ENCODE results near the gene HPSE. TPM values are rescaled to one million over a fixed set of nuclear protein-coding genes. Genes with fewer than 3 reads are reported as not detected.

HPSE gene
- 6.0 and 9.6 TPM in 2 replicates for total RNA-seq (2014; rRNA removed; shearing (Covaris generic))

GRCh38 chr4:83334425-83335241 lies at the start of gene HPSE:
TSS of gene HPSE (minus strand) at chr4:83334848. CDS start at chr4:83334782, 66 bp downstream.
- no peaks in the 10 kb centered on the region for H3K27me3 ChIP-seq (replicated peaks)
- DNase-seq (ENCODE audit: low read depth in 1 of 2, low spot score in 2 of 2) = peak; percentile 65 to 83

GRCh38 chr4:83382850-83383249 lies 48.2 kb upstream of the HPSE start:
- no peak for DNase-seq (ENCODE audit: low read depth in 1 of 2, low spot score in 2 of 2)
- Histone ChIP-seq H3K4me1 (replicated peaks) (peaks cover 14% of the 10 kb centered on the region), H3K9me3 (replicated peaks) (peaks cover 11% of the 10 kb centered on the region), H3K36me3 (no peaks in the 10 kb centered on the region), H3K27ac (no peak overlapping the region), H3K4me3 (no peak overlapping the region), H3K27me3 (replicated peaks) (no peaks in the 10 kb centered on the region)

More at GRCh38 chr4:83334425-83335241, at the start of gene HPSE:
- H3K4me1 ChIP-seq (replicated peaks) = peaks cover 12% of the 10 kb centered on the region
- H3K27ac ChIP-seq = no peak within 1 kb of the TSS
- H3K36me3 ChIP-seq = no peaks in the 10 kb centered on the region
- H3K9me3 ChIP-seq (replicated peaks) = no peaks in the 10 kb centered on the region
- peak within 1 kb of the TSS; percentile 44 for H3K4me3 ChIP-seq

GRCh38 chr4:83381173-83381572 lies 46.5 kb upstream of the HPSE start:
- Histone ChIP-seq H3K9me3 (replicated peaks) (peaks cover 11% of the 10 kb centered on the region), H3K27me3 (replicated peaks) (no peaks in the 10 kb centered on the region), H3K27ac (no peak overlapping the region), H3K4me3 (no peak overlapping the region), H3K36me3 (no peaks in the 10 kb centered on the region), H3K4me1 (replicated peaks) (no peaks in the 10 kb centered on the region)
- DNase-seq (ENCODE audit: low read depth in 1 of 2, low spot score in 2 of 2) = no peak

- Histone ChIP-seq H3K27ac (no peak overlapping the region), H3K9me3 (replicated peaks) (peaks cover 11% of the 10 kb centered on the region), H3K4me3 (no peak overlapping the region), H3K27me3 (replicated peaks) (no peaks in the 10 kb centered on the region), H3K4me1 (replicated peaks) (no peaks in the 10 kb centered on the region), H3K36me3 (no peaks in the 10 kb centered on the region)
- DNase-seq (ENCODE audit: low read depth in 1 of 2, low spot score in 2 of 2) = no peak
Measured at GRCh38 chr4:83378419-83378818, 43.8 kb upstream of the HPSE start.

- H3K27me3 ChIP-seq (replicated peaks) = no peaks in the 10 kb centered on the region
- H3K27ac ChIP-seq = no peak overlapping the region
- H3K4me3 ChIP-seq = no peak overlapping the region
- H3K9me3 ChIP-seq (replicated peaks) = peaks cover 1% of the 10 kb centered on the region
- H3K4me1 ChIP-seq (replicated peaks) = no peaks in the 10 kb centered on the region
- H3K36me3 ChIP-seq = no peaks in the 10 kb centered on the region
- no peak for DNase-seq (ENCODE audit: low read depth in 1 of 2, low spot score in 2 of 2)
Measured at GRCh38 chr4:83372931-83373330, 38.3 kb upstream of the HPSE start.

GRCh38 chr4:83371936-83372335 lies 37.3 kb upstream of the HPSE start:
- no peaks in the 10 kb centered on the region for H3K36me3 ChIP-seq
- no peak overlapping the region for H3K27ac ChIP-seq
- no peaks in the 10 kb centered on the region; the same call in 1 of the 2 replicates for H3K9me3 ChIP-seq (replicated peaks)
- no peaks in the 10 kb centered on the region for H3K27me3 ChIP-seq (replicated peaks)
- no peaks in the 10 kb centered on the region for H3K4me1 ChIP-seq (replicated peaks)
- H3K4me3 ChIP-seq = no peak overlapping the region
- no peak for DNase-seq (ENCODE audit: low read depth in 1 of 2, low spot score in 2 of 2)

GRCh38 chr4:83371235-83371634 lies 36.6 kb upstream of the HPSE start:
- H3K9me3 ChIP-seq (replicated peaks) = no peaks in the 10 kb centered on the region; the same call in 1 of the 2 replicates
- no peaks in the 10 kb centered on the region for H3K4me1 ChIP-seq (replicated peaks)
- no peak overlapping the region for H3K27ac ChIP-seq
- no peak overlapping the region for H3K4me3 ChIP-seq
- no peaks in the 10 kb centered on the region for H3K27me3 ChIP-seq (replicated peaks)
- no peaks in the 10 kb centered on the region for H3K36me3 ChIP-seq
- DNase-seq (ENCODE audit: low read depth in 1 of 2, low spot score in 2 of 2) = no peak

GRCh38 chr4:83370640-83370906 lies 35.9 kb upstream of the HPSE start:
- Histone ChIP-seq H3K27me3 (replicated peaks) (no peaks in the 10 kb centered on the region), H3K4me1 (replicated peaks) (no peaks in the 10 kb centered on the region), H3K36me3 (no peaks in the 10 kb centered on the region), H3K4me3 (no peak overlapping the region), H3K9me3 (replicated peaks) (no peaks in the 10 kb centered on the region; the same call in 1 of the 2 replicates), H3K27ac (no peak overlapping the region)
- DNase-seq (ENCODE audit: low read depth in 1 of 2, low spot score in 2 of 2) = no peak

- no peaks in the 10 kb centered on the region for H3K4me1 ChIP-seq (replicated peaks)
- no peaks in the 10 kb centered on the region for H3K27me3 ChIP-seq (replicated peaks)
- H3K36me3 ChIP-seq = no peaks in the 10 kb centered on the region
- DNase-seq (ENCODE audit: low read depth in 1 of 2, low spot score in 2 of 2) = no peak
- no peak overlapping the region for H3K4me3 ChIP-seq
- H3K27ac ChIP-seq = no peak overlapping the region
- H3K9me3 ChIP-seq (replicated peaks) = no peaks in the 10 kb centered on the region; the same call in 1 of the 2 replicates
Measured at GRCh38 chr4:83369831-83370639, 35.4 kb upstream of the HPSE start.

GRCh38 chr4:83364312-83364711 lies 29.7 kb upstream of the HPSE start:
- H3K4me1 ChIP-seq (replicated peaks) = no peaks in the 10 kb centered on the region
- H3K36me3 ChIP-seq = no peaks in the 10 kb centered on the region
- H3K9me3 ChIP-seq (replicated peaks) = no peaks in the 10 kb centered on the region
- H3K27me3 ChIP-seq (replicated peaks) = no peaks in the 10 kb centered on the region
- H3K27ac ChIP-seq = no peak overlapping the region
- H3K4me3 ChIP-seq = no peak overlapping the region
- DNase-seq (ENCODE audit: low read depth in 1 of 2, low spot score in 2 of 2) = no peak

GRCh38 chr4:83362492-83363329 lies 28.1 kb upstream of the HPSE start:
- peak in 1 of 2 experiments; percentile 25 for DNase-seq (ENCODE audit: low read depth in 1 of 2, low spot score in 2 of 2)
- Histone ChIP-seq H3K4me3 (no peak overlapping the region), H3K9me3 (replicated peaks) (no peaks in the 10 kb centered on the region), H3K36me3 (no peaks in the 10 kb centered on the region), H3K27ac (no peak overlapping the region), H3K4me1 (replicated peaks) (peaks cover 14% of the 10 kb centered on the region), H3K27me3 (replicated peaks) (no peaks in the 10 kb centered on the region)

GRCh38 chr4:83361416-83362103 lies 26.9 kb upstream of the HPSE start:
- H3K27ac ChIP-seq = no peak overlapping the region
- DNase-seq (ENCODE audit: low read depth in 1 of 2, low spot score in 2 of 2) = no peak
- no peak overlapping the region for H3K4me3 ChIP-seq
- no peaks in the 10 kb centered on the region for H3K9me3 ChIP-seq (replicated peaks)
- no peaks in the 10 kb centered on the region for H3K27me3 ChIP-seq (replicated peaks)
- peaks cover 26% of the 10 kb centered on the region for H3K4me1 ChIP-seq (replicated peaks)
- H3K36me3 ChIP-seq = no peaks in the 10 kb centered on the region

- H3K27ac ChIP-seq = no peak overlapping the region
- H3K27me3 ChIP-seq (replicated peaks) = no peaks in the 10 kb centered on the region
- H3K36me3 ChIP-seq = no peaks in the 10 kb centered on the region
- H3K4me1 ChIP-seq (replicated peaks) = peaks cover 29% of the 10 kb centered on the region
- no peak overlapping the region for H3K4me3 ChIP-seq
- DNase-seq (ENCODE audit: low read depth in 1 of 2, low spot score in 2 of 2) = no peak
- no peaks in the 10 kb centered on the region for H3K9me3 ChIP-seq (replicated peaks)
Measured at GRCh38 chr4:83360018-83360417, 25.4 kb upstream of the HPSE start.

Measured in SJSA1 (cell line).